ENCODE data around the gene RFC1.

The RFC1 gene

DNA sequence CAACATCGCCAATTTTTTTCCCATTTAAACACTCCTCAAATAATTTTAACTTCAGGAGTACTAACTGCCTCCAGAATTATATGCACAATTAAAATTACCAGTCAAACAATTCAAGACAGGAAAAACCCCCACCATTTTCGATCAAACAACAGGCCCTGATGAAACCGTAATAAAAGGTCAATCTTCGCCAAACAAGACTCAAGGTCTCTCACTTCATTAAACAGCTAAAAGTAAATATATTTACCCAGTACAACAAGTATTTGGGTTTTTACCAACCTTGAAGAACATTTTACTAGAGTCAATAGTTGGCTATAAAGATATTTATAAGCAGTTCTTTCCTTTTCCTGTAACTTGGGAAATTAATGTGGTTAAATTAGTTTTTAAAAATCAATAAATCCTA lies 28.3 kb downstream of the RFC1 start:
- DNase-seq (ENCODE audit: low read depth): no peak
- TF ChIP-seq, protein P1, sequence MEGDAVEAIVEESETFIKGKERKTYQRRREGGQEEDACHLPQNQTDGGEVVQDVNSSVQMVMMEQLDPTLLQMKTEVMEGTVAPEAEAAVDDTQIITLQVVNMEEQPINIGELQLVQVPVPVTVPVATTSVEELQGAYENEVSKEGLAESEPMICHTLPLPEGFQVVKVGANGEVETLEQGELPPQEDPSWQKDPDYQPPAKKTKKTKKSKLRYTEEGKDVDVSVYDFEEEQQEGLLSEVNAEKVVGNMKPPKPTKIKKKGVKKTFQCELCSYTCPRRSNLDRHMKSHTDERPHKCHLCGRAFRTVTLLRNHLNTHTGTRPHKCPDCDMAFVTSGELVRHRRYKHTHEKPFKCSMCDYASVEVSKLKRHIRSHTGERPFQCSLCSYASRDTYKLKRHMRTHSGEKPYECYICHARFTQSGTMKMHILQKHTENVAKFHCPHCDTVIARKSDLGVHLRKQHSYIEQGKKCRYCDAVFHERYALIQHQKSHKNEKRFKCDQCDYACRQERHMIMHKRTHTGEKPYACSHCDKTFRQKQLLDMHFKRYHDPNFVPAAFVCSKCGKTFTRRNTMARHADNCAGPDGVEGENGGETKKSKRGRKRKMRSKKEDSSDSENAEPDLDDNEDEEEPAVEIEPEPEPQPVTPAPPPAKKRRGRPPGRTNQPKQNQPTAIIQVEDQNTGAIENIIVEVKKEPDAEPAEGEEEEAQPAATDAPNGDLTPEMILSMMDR (conservative IDR thresholded peaks at IDR 0.05; ENCODE audit: low read depth, low read length): no peak
- H3K4me3 ChIP-seq (ENCODE audit: low read length): no peak overlapping the region

DNA sequence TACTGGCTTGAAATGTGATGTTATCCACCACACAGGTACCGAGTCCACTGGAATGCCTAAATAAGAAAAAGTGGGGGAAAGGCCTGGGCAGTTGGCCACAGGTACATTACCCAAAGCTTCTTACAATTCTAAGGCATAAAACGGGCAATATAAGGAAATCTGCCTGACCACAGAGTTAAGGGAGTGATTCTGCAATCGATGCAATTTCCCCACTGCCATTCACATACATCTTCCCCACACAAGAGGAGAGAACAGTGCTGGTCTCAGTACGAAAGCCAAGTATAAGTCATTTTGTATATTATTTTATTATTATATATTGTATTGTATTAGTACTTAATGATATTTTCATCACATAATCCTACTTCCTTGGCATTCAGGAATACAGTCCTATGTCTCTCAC lies 30.6 kb downstream of the RFC1 start:
- TF ChIP-seq, protein P1 (conservative IDR thresholded peaks at IDR 0.05; ENCODE audit: low read depth, low read length): no peak
- H3K4me3 ChIP-seq (ENCODE audit: low read length): no peak overlapping the region
- DNase-seq (ENCODE audit: low read depth): no peak

DNA sequence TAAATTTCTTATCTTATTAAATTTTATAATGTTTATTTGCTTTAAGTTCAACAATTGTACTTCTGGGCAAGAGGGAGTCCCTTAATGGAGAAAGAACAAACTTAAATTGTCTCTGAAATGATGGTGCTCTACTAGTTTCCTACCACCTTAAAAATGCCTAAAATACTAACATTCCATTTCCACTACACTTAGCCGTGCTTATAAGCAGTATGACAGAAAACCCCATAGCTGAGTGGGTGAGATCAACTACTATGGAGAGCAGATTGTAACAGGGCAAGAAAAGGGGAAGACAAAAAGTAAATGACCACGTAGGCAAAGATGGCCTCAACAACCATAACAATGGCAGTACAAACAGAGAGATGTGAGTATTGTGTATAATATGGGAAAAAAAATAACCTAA lies 35.0 kb downstream of the RFC1 start:
- TF ChIP-seq, protein P1 (conservative IDR thresholded peaks at IDR 0.05; ENCODE audit: low read depth, low read length): no peak
- no peak overlapping the region for H3K4me3 ChIP-seq (ENCODE audit: low read length)
- no peak for DNase-seq (ENCODE audit: low read depth)

DNA sequence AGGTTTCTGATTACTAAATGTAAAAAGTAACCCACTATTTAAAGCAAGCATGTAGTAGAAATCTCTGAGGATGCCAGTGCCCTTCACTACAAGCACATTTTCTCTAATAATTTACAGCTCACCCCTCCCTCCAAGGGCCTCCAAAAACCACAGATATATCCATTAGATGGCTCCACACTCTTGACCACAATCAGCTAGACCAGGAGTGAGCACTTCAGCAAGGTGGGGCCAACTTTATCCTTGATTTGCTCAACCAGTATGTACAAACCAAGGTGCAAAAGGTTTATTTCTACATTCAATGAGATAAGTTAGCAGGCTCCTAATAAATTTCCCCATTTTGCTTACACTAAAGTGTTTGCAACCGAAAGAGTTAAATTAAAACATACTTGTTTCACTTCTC lies 35.8 kb downstream of the RFC1 start:
- no peak for DNase-seq (ENCODE audit: low read depth)
- TF ChIP-seq, protein P1 (conservative IDR thresholded peaks at IDR 0.05; ENCODE audit: low read depth, low read length): no peak
- H3K4me3 ChIP-seq (ENCODE audit: low read length): no peak overlapping the region

DNA sequence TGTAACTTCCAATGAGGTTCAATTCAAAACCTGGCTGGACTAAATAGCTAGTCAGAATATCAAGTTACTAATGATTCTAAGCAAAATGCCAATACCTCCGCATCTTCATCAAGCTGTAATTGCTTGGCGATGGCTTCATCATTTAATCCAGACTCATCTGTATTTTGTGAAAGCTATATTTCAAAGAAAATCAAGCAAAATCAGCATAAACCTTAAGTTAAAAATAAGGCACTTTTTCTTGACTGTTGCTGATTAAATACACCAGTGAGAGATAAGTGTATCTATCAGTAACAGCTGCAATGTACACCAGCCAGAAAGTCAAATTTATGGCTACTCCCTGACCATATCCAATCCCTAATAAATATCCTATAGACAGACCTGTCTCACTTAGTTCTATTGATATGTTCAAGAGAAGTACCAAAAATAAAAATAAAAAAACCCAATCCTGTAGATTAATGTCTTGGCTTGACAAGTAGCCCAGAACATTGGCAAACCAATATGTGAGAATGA lies 39.6 kb downstream of the RFC1 start:
- DNase-seq (ENCODE audit: low read depth): no peak
- TF ChIP-seq, protein P1 (conservative IDR thresholded peaks at IDR 0.05; ENCODE audit: low read depth, low read length): no peak
- no peak overlapping the region for H3K4me3 ChIP-seq (ENCODE audit: low read length)

DNA sequence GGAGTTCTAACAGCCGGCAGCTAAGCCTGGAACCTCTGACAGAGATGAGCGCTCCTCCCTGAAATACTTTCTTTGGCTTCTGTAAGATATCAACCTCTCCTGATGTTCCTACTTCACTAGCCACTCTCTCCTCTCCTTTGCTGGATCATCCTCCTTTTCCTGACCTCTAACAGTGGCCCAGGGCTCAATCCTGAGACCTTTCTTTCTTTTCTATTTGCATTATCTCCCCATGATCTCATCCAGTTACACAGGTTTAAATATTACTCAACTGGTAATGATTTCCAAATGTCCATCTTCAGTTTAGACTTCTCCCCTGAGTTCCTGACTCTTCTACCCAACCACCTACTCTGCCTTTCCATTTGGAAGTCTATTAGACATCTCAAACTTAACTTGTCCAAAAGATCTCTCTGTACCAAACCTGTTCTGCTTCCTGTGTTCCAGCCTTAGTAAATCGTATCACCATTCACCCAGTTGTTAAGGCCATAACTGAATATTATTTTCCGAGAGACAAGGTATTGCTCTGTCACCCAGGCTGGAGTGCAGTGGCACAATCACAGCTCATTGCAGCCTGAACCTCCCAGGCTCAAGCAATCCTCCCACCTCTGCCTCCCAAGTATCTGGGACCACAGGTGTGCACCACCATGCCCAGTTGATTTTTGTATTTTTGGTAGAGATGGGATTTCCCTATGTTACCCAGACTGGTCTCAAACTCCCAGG lies 41.1 kb downstream of the RFC1 start:
- TF ChIP-seq, protein P1 (conservative IDR thresholded peaks at IDR 0.05; ENCODE audit: low read depth, low read length): no peak
- DNase-seq (ENCODE audit: low read depth): no peak
- H3K4me3 ChIP-seq (ENCODE audit: low read length): no peak overlapping the region

DNA sequence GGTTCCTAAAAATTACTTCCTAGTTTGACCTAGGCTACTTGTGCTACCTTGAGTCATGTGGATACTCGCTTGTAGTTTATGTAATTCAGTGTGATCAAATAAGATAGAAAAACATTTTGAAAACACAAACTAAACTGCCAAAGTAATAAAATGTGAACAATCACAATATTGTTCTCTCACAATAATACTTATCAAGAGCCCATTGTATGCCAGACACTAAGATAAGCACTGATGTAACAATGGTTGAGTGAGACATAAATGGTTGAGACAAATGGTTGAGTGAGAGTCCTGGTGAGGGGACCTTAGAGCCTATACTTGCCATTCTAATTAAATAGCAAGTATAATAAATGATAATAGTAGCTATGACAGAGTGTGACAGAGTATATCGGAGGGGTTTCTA lies 41.7 kb downstream of the RFC1 start:
- TF ChIP-seq, protein P1 (conservative IDR thresholded peaks at IDR 0.05; ENCODE audit: low read depth, low read length): no peak
- DNase-seq (ENCODE audit: low read depth): no peak
- no peak overlapping the region for H3K4me3 ChIP-seq (ENCODE audit: low read length)
